Right lobe of liver (tissue), 4 donors: ENCODE data around the gene ZCCHC17.

ENCODE experiments used
- CTCF ChIP-seq, 4 donors: fragments of 200-600 bp in 3 of 4; fragments of 450-650 bp in 1 of 4; IDR thresholded peaks; one replicate each; pipeline versions ENCODE4 v1.5.1 to v1.8.0; 2016 to 2022; ENCODE audit warnings: antibody characterized with exemption in 4 of 4, mild to moderate bottlenecking in 2 of 4
- POLR2A ChIP-seq: fragments of 450-650 bp; IDR thresholded peaks from one replicate; pipeline ENCODE4 v1.6.1; 2017; ENCODE audit warnings: antibody characterized with exemption, mild to moderate bottlenecking
- donor health status: DM: no; HTN: no; CAD: no.
- donor health status: DM: no; HTN: no; CAD: no.
- donor health status: DM: no; HTN: yes; CAD: no.

- TF ChIP-seq CTCF (IDR thresholded peaks at IDR 0.05) (no peak), POLR2A (no peak)
These were observed 79.7 kb downstream of the ZCCHC17 start for GRCh38 chr1:31376375-31377134.
